Astrocyte (in vitro differentiated cells and primary cell): ENCODE results near the gene IL32. TPM values are rescaled to one million over a fixed set of nuclear protein-coding genes. Genes with fewer than 3 reads are reported as not detected.

Source experiments
- DNase-seq: peaks from one replicate; pipeline ENCODE4 v3.0.0-alpha.2; 2010; ENCODE audit warnings: low read depth
- FAIRE-seq: peaks from 2 replicates; lab custom pipeline; 2011; peaks lifted over from hg19 to GRCh38; lab: Jason Lieb, UNC
- H2AFZ ChIP-seq: 2 replicates; pipeline ENCODE4 v1.6.0; 2012; ENCODE audit warnings: low read depth, low read length, inconsistent platforms
- H3K27ac ChIP-seq: 2 replicates; pipeline ENCODE4 v1.5.1; 2011; ENCODE audit warnings: low read depth, low read length, inconsistent platforms
- H3K27me3 ChIP-seq: 2 replicates; pipeline ENCODE4 v1.6.0; 2011; ENCODE audit warnings: low read length, inconsistent platforms; ENCODE audit not compliant: insufficient read depth
- H3K36me3 ChIP-seq: 2 replicates; pipeline ENCODE4 v1.5.1; 2011; ENCODE audit warnings: low read length, inconsistent platforms; ENCODE audit not compliant: insufficient read depth
- H3K4me1 ChIP-seq: 2 replicates; pipeline ENCODE4 v1.5.1; 2011; ENCODE audit warnings: low read length, inconsistent platforms; ENCODE audit not compliant: insufficient read depth
- H3K4me2 ChIP-seq: 2 replicates; pipeline ENCODE4 v1.6.0; 2012; ENCODE audit warnings: low read length, inconsistent platforms
- H3K4me3 ChIP-seq: 2 replicates; pipeline ENCODE4 v1.5.1; 2011; ENCODE audit warnings: low read depth, mild to moderate bottlenecking, low read length, inconsistent platforms; ENCODE audit not compliant: insufficient read depth
- H3K79me2 ChIP-seq: 2 replicates; pipeline ENCODE4 v1.6.0; 2012; ENCODE audit warnings: mild to moderate bottlenecking, low read length, inconsistent platforms; ENCODE audit not compliant: insufficient read depth
- H3K9ac ChIP-seq: 2 replicates; pipeline ENCODE4 v1.6.0; 2012; ENCODE audit warnings: mild to moderate bottlenecking, low read length, inconsistent platforms
- H3K9me3 ChIP-seq: 2 replicates; pipeline ENCODE4 v1.5.1; 2012; ENCODE audit warnings: low read depth, mild to moderate bottlenecking, low read length, inconsistent platforms; ENCODE audit not compliant: insufficient read depth
- H4K20me1 ChIP-seq: 2 replicates; pipeline ENCODE4 v1.6.0; 2012; ENCODE audit warnings: low read length, inconsistent platforms; ENCODE audit not compliant: insufficient read depth
- H3K27ac Mint-ChIP-seq: one replicate; pipeline ENCODE4 v1.8.0; 2021; ENCODE audit warnings: mild to moderate bottlenecking, mixed read lengths; ENCODE audit not compliant: unreplicated experiment
- H3K27me3 Mint-ChIP-seq: one replicate; pipeline ENCODE4 v1.8.0; 2021; ENCODE audit warnings: low read depth, mixed read lengths; ENCODE audit not compliant: unreplicated experiment
- H3K36me3 Mint-ChIP-seq: one replicate; pipeline ENCODE4 v1.8.0; 2021; ENCODE audit warnings: low read depth, mixed read lengths; ENCODE audit not compliant: unreplicated experiment
- H3K4me1 Mint-ChIP-seq: one replicate; pipeline ENCODE4 v1.8.0; 2021; ENCODE audit warnings: low read depth, mixed read lengths; ENCODE audit not compliant: unreplicated experiment
- H3K4me3 Mint-ChIP-seq: one replicate; pipeline ENCODE4 v1.8.0; 2021; ENCODE audit warnings: mild to moderate bottlenecking, moderate library complexity, mixed read lengths; ENCODE audit not compliant: unreplicated experiment
- H3K9me3 Mint-ChIP-seq: one replicate; pipeline ENCODE4 v1.8.0; 2021; ENCODE audit warnings: mild to moderate bottlenecking, mixed read lengths; ENCODE audit not compliant: unreplicated experiment
- CTCF ChIP-seq: IDR thresholded peaks from 2 replicates; pipeline ENCODE4 v1.5.1; 2011; ENCODE audit warnings: low read depth, mild to moderate bottlenecking, inconsistent platforms, low read length, moderate library complexity; ENCODE audit not compliant: insufficient read depth
- EZH2 ChIP-seq: IDR thresholded peaks from 2 replicates; pipeline ENCODE4 v1.6.1; 2012; ENCODE audit warnings: mild to moderate bottlenecking, low read length, inconsistent platforms; ENCODE audit not compliant: insufficient read depth
- total RNA-seq: library from RNA; stranded (reverse); gene quantifications from 2 replicates; pipeline ENCODE4 v1.2.1, GENCODE V29; 2021

The IL32 gene
- total RNA-seq, 1 donor from 2014 or later, result 43.8 TPM

GRCh38 chr16:3023669-3024478 is 41.6 kb upstream of the IL32 start, which contains the start of the genes HCFC1R1 and THOC6:
Gene HCFC1R1, minus strand, starts transcription at chr16:3023942. Its CDS starts 1 bp downstream, at chr16:3023941.
Gene THOC6, plus strand, starts transcription at chr16:3024035. Its CDS starts 292 bp downstream, at chr16:3024327.
- DNase-seq (peak; percentile 94), FAIRE-seq (no peak)
- H3K79me2 ChIP-seq, result peaks cover 5% of the 10 kb centered on the region
- peak within 1 kb of the TSS; percentile 99 for H3K9ac ChIP-seq
- TF ChIP-seq CTCF (no peak), EZH2 (no peak)
- H3K4me1 ChIP-seq, result peaks cover 27% of the 10 kb centered on the region
- H3K4me2 ChIP-seq, result peak within 1 kb of the TSS; percentile 88
- Mint-ChIP-seq H3K4me3 (peak within 1 kb of the TSS; percentile 93), H3K9me3 (no peaks in the 10 kb centered on the region), H3K36me3 (peaks cover 7% of the 10 kb centered on the region), H3K4me1 (peaks cover 8% of the 10 kb centered on the region), H3K27me3 (no peaks in the 10 kb centered on the region), H3K27ac (peak within 1 kb of the TSS; percentile 100)
- H2AFZ ChIP-seq, result no peak within 1 kb of the TSS
- H4K20me1 ChIP-seq, result peaks cover 32% of the 10 kb centered on the region
- peak within 1 kb of the TSS; percentile 63 for H3K4me3 ChIP-seq
- peaks cover 4% of the 10 kb centered on the region for H3K27me3 ChIP-seq
- peaks cover under 1% of the 10 kb centered on the region for H3K9me3 ChIP-seq
- H3K27ac ChIP-seq, result peak within 1 kb of the TSS; percentile 100
- H3K36me3 ChIP-seq, result no peaks in the 10 kb centered on the region

- Histone ChIP-seq H3K9ac (no peak overlapping the region), H3K27me3 (peaks cover 15% of the 10 kb centered on the region), H3K79me2 (peaks cover 5% of the 10 kb centered on the region), H3K4me3 (no peak overlapping the region), H2AFZ (no peak overlapping the region), H3K4me1 (peaks cover 31% of the 10 kb centered on the region), H3K4me2 (no peak overlapping the region), H3K9me3 (peaks cover 3% of the 10 kb centered on the region), H3K36me3 (no peaks in the 10 kb centered on the region), H3K27ac (no peak overlapping the region), H4K20me1 (peaks cover 37% of the 10 kb centered on the region)
- TF ChIP-seq CTCF (no peak), EZH2 (no peak)
- FAIRE-seq (no peak), DNase-seq (no peak)
- peaks cover 4% of the 10 kb centered on the region for H3K4me1 Mint-ChIP-seq
- no peak overlapping the region for H3K27ac Mint-ChIP-seq
- H3K4me3 Mint-ChIP-seq, result peak overlapping the region; percentile 93
- H3K36me3 Mint-ChIP-seq, result peaks cover 10% of the 10 kb centered on the region
- no peaks in the 10 kb centered on the region for H3K9me3 Mint-ChIP-seq
- H3K27me3 Mint-ChIP-seq, result no peaks in the 10 kb centered on the region
Measured at GRCh38 chr16:3025032-3026002, 40.1 kb upstream of the IL32 start.
